ENCODE measurements around the gene CEP128. TPM values are rescaled to one million over a fixed set of nuclear protein-coding genes. Genes with fewer than 3 reads are reported as not detected.

Gene CEP128
- total and polyA plus RNA-seq, 4 donors, result 3.2 to 15.7 (median 5.4) TPM

Small RNA genes lying within 50 kb of the gene (small RNA-seq; reads per million reads assigned to genes)
- not detected for gene AC022404.1 (ENCODE audit: low replicate concordance)

Other genes starting within 250 kb of the CEP128 start
- 1 to 10 TPM; 3.7 to 6.5 TPM for gene TSHR, start 13.9 kb upstream of the CEP128 start, total RNA-seq
- 1 to 10 TPM; 3.3 to 5.8 TPM for gene TSHR, start 13.9 kb upstream of the CEP128 start, polyA plus RNA-seq (ENCODE audit: insufficient read length in 2 of 2)